HepG2 (cell line): ENCODE measurements around the gene GPRC5D. TPM values are rescaled to one million over a fixed set of nuclear protein-coding genes. Genes with fewer than 3 reads are reported as not detected.

ENCODE experiments used
- AHR ChIP-seq: IDR thresholded peaks from 2 replicates; pipeline ENCODE4 v1.6.1; 2018; ENCODE audit warnings: missing genetic modification reagents, missing compliant biosample characterization
- ATRX ChIP-seq: sonication (generic); formaldehyde crosslinking; IDR thresholded peaks from 2 replicates; pipeline ENCODE4 v1.4.0; 2020; ENCODE audit warnings: missing genetic modification reagents, borderline replicate concordance
- CENPT ChIP-seq: sonication (generic); formaldehyde crosslinking; IDR thresholded peaks from 2 replicates; pipeline ENCODE4 v1.8.0; 2022; ENCODE audit warnings: low read depth, mild to moderate bottlenecking, moderate library complexity, missing genetic modification reagents
- DR1 ChIP-seq: sonication (generic); formaldehyde crosslinking; IDR thresholded peaks from 2 replicates; pipeline ENCODE4 v1.8.0; 2021; ENCODE audit warnings: mild to moderate bottlenecking, missing genetic modification reagents, inconsistent platforms
- EED ChIP-seq: sonication (generic); formaldehyde crosslinking; IDR thresholded peaks from 2 replicates; pipeline ENCODE4 v1.5.0; 2020; ENCODE audit warnings: mild to moderate bottlenecking, missing genetic modification reagents
- FOXA1 ChIP-seq, 2 experiments: fragments of 450-650 bp in 1 of 2; sonication (generic) in 1 of 2; formaldehyde crosslinking in 1 of 2; IDR thresholded peaks; 2 replicates each; pipeline versions ENCODE4 v1.4.0 to v1.6.1; 2016 to 2020; ENCODE audit warnings: missing genetic modification reagents in 1 of 2
- HDAC1 ChIP-seq: sonication (generic); formaldehyde crosslinking; IDR thresholded peaks from 2 replicates; pipeline ENCODE4 v1.5.1; 2020; ENCODE audit warnings: mild to moderate bottlenecking, missing genetic modification reagents
- ISL2 ChIP-seq: sonication (generic); formaldehyde crosslinking; IDR thresholded peaks from 2 replicates; pipeline ENCODE4 v1.5.0; 2020; ENCODE audit warnings: missing genetic modification reagents
- KMT2A ChIP-seq: sonication (generic); formaldehyde crosslinking; IDR thresholded peaks from 2 replicates; pipeline ENCODE4 v1.4.0; 2020; ENCODE audit warnings: missing genetic modification reagents
- MAFK ChIP-seq, 2 experiments: IDR thresholded peaks in 1 of 2; conservative IDR thresholded peaks in 1 of 2; 2 replicates each; pipeline ENCODE4 v1.6.1; 2011; ENCODE audit warnings: improper control_type of control experiment in 2 of 2, low read length in 2 of 2
- MEIS2 ChIP-seq: sonication (generic); formaldehyde crosslinking; IDR thresholded peaks from 2 replicates; pipeline ENCODE4 v1.9.0; 2021; ENCODE audit warnings: mild to moderate bottlenecking, missing genetic modification reagents
- POLR2G ChIP-seq: fragments of 200-400 bp; formaldehyde crosslinking; IDR thresholded peaks from 2 replicates; pipeline ENCODE4 v1.6.1; 2018; ENCODE audit warnings: mild to moderate bottlenecking, low read depth, low read length, moderate library complexity
- RELA ChIP-seq: sonication (generic); formaldehyde crosslinking; IDR thresholded peaks from 2 replicates; pipeline ENCODE4 v1.4.0; 2020; ENCODE audit warnings: missing genetic modification reagents
- SALL2 ChIP-seq: sonication (generic); formaldehyde crosslinking; IDR thresholded peaks from 2 replicates; pipeline ENCODE4 v1.8.1; 2023; ENCODE audit warnings: mild to moderate bottlenecking, missing genetic modification reagents, inconsistent platforms
- TAF1 ChIP-seq: sonication (generic); formaldehyde crosslinking; IDR thresholded peaks from 2 replicates; pipeline ENCODE4 v1.4.0; 2020; ENCODE audit warnings: missing genetic modification reagents
- TCF7 ChIP-seq: sonication (generic); IDR thresholded peaks from 2 replicates; pipeline ENCODE4 v1.6.1; 2016; ENCODE audit warnings: antibody characterized with exemption, low read depth
- UBTF ChIP-seq: sonication (generic); formaldehyde crosslinking; IDR thresholded peaks from 2 replicates; pipeline ENCODE4 v1.4.0; 2020; ENCODE audit warnings: mild to moderate bottlenecking, missing genetic modification reagents
- YEATS2 ChIP-seq: sonication (generic); formaldehyde crosslinking; IDR thresholded peaks from 2 replicates; pipeline ENCODE4 v1.4.0; 2020; ENCODE audit warnings: missing genetic modification reagents, borderline replicate concordance
- ZFY ChIP-seq: sonication (generic); formaldehyde crosslinking; IDR thresholded peaks from 2 replicates; pipeline ENCODE4 v1.4.0; 2020; ENCODE audit warnings: missing genetic modification reagents
- ZNF24 ChIP-seq: fragments of 450-650 bp; IDR thresholded peaks from 2 replicates; pipeline ENCODE4 v1.6.1; 2017; ENCODE audit warnings: antibody characterized with exemption, mild to moderate bottlenecking
- ZNF589 ChIP-seq: sonication (generic); formaldehyde crosslinking; conservative IDR thresholded peaks from 2 replicates; pipeline ENCODE4 v1.8.0; 2022; ENCODE audit warnings: mild to moderate bottlenecking, moderate library complexity, missing genetic modification reagents
- ZNF83 ChIP-seq: sonication (generic); formaldehyde crosslinking; IDR thresholded peaks from 2 replicates; pipeline ENCODE4 v1.4.0; 2020; ENCODE audit warnings: missing genetic modification reagents, mild to moderate bottlenecking, borderline replicate concordance
- polyA plus RNA-seq, 8 experiments: library from polyadenylated mRNA; depleted of rRNA in 3 of 8; stranded (reverse) in 7 of 8; unstranded in 1 of 8; fragments of >200 nt; fragmentation: Illumina TruSeq in 4 of 8; extraction: Trizol in 4 of 8; gene quantifications; 2 replicates each; pipeline versions ENCODE4 v1.2.1 to v1.2.3, GENCODE V29; 2011 to 2016; ENCODE audit warnings: low read depth in 4 of 8, missing spikeins in 1 of 8, mixed read lengths in 1 of 8; ENCODE audit not compliant: insufficient read depth in 1 of 8
- total RNA-seq, 5 experiments: library from RNA; depleted of rRNA; stranded (reverse); fragments of >200 nt; fragmentation: Illumina TruSeq; extraction: Trizol; gene quantifications; 2 replicates each; pipeline ENCODE4 v1.2.3, GENCODE V29; 2016; ENCODE audit warnings: low read depth in 1 of 5
- TF ChIP-seq, protein P1 (sequence below): IDR thresholded peaks from 2 replicates; pipeline ENCODE4 v1.6.1; 2018; ENCODE audit warnings: missing genetic modification reagents, mild to moderate bottlenecking, missing compliant biosample characterization
- TF ChIP-seq, protein P2 (sequence below): conservative IDR thresholded peaks from 2 replicates; pipeline ENCODE4 v1.6.1; 2018; ENCODE audit warnings: missing genetic modification reagents
- TF ChIP-seq, protein P3 (sequence below): sonication (generic); formaldehyde crosslinking; IDR thresholded peaks from 2 replicates; pipeline ENCODE4 v1.5.0; 2020; ENCODE audit warnings: missing genetic modification reagents

GPRC5D gene
- total and polyA plus RNA-seq, 2 of the 13 experiments (the other 11 are each of a cell fraction or from before 2014, with no cell fraction given), result not detected

- TF ChIP-seq ZFY (peak; percentile 74), EED (CRISPR knock-in tag) (0 out of 2 replicates have a peak, but pooled peaks have one; percentile 52), TAF1 (CRISPR knock-in tag) (peak; percentile 84), SALL2 (peak; percentile 83; the same call in 1 of the 2 replicates), UBTF (no peak), ATRX (CRISPR knock-in tag) (no peak), MAFK (conservative IDR thresholded peaks at IDR 0.05 in 1 of 2, IDR thresholded peaks at IDR 0.05 in 1 of 2; ENCODE audit: low read length in 2 of 2) (no peak), ZNF24 (no peak), CENPT (CRISPR knock-in tag) (no peak), DR1 (peak; percentile 65; the same call in 1 of the 2 replicates), YEATS2 (CRISPR knock-in tag) (peak; percentile 19; the same call in 1 of the 2 replicates), AHR (0 out of 2 replicates have a peak, but pooled peaks have one; percentile 65), ISL2 (CRISPR knock-in tag) (peak; percentile 50), TCF7 (no peak), POLR2G (peak; percentile 92), ZNF589 (CRISPR knock-in tag) (no peak), FOXA1 (IDR thresholded peaks at IDR 0.05) (no peak), FOXA1 (CRISPR knock-in tag; IDR thresholded peaks at IDR 0.05) (peak; percentile 93), KMT2A (CRISPR knock-in tag) (0 out of 2 replicates have a peak, but pooled peaks have one; percentile 12), MEIS2 (CRISPR knock-in tag) (peak; percentile 66), ZNF83 (CRISPR knock-in tag) (no peak), HDAC1 (CRISPR knock-in tag) (peak; percentile 32), RELA (CRISPR knock-in tag) (0 out of 2 replicates have a peak, but pooled peaks have one; percentile 52)
- TF ChIP-seq, protein P1, sequence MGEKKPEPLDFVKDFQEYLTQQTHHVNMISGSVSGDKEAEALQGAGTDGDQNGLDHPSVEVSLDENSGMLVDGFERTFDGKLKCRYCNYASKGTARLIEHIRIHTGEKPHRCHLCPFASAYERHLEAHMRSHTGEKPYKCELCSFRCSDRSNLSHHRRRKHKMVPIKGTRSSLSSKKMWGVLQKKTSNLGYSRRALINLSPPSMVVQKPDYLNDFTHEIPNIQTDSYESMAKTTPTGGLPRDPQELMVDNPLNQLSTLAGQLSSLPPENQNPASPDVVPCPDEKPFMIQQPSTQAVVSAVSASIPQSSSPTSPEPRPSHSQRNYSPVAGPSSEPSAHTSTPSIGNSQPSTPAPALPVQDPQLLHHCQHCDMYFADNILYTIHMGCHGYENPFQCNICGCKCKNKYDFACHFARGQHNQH, result peak; percentile 59
- TF ChIP-seq, protein P2, sequence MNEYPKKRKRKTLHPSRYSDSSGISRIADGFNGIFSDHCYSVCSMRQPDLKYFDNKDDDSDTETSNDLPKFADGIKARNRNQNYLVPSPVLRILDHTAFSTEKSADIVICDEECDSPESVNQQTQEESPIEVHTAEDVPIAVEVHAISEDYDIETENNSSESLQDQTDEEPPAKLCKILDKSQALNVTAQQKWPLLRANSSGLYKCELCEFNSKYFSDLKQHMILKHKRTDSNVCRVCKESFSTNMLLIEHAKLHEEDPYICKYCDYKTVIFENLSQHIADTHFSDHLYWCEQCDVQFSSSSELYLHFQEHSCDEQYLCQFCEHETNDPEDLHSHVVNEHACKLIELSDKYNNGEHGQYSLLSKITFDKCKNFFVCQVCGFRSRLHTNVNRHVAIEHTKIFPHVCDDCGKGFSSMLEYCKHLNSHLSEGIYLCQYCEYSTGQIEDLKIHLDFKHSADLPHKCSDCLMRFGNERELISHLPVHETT (CRISPR knock-in tag), result 0 out of 2 replicates have a peak, but pooled peaks have one; percentile 63
- TF ChIP-seq, protein P3, sequence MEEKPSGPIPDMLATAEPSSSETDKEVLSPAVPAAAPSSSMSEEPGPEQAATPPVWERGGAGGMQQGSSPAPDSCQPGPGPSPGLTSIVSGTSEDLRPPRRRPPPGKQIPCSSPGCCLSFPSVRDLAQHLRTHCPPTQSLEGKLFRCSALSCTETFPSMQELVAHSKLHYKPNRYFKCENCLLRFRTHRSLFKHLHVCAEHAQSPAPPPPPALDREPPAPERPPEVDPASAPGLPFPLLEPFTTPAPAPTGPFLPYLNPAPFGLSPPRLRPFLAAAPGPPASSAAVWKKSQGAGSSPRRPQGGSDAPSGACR (CRISPR knock-in tag), result 0 out of 2 replicates have a peak, but pooled peaks have one; percentile 51
Observed at GRCh38 chr12:12927211-12928079, 24.5 kb downstream of the GPRC5D start (continued).
